Common myeloid progenitor, CD34-positive (primary cell): ENCODE results near the gene NAB1.

Experiments
- CTCF ChIA-PET: fragments of 350-600 bp; sonication (Branson Sonifier 250); formaldehyde crosslinking; loops from one replicate; lab custom pipeline; 2021; ENCODE audit warnings: antibody characterized with exemption; lab: Charles Lee
- POLR2A ChIA-PET: fragments of 350-600 bp; sonication (Branson Sonifier 250); formaldehyde crosslinking; loops from one replicate; lab custom pipeline; 2021; ENCODE audit warnings: antibody characterized with exemption; lab: Charles Lee
- DNase-seq, 3 donors: peaks; one replicate each; pipeline versions ENCODE4 v3.0.0 to v3.0.0-alpha.2; 2013
- H3K27ac ChIP-seq, 2 experiments: 1 replicate in 1 of 2; 2 replicates in 1 of 2; pipeline ENCODE4 v1.7.0; 2013; ENCODE audit warnings: inconsistent platforms in 2 of 2, low read length in 2 of 2, mild to moderate bottlenecking in 2 of 2, low read depth in 1 of 2, moderate library complexity in 1 of 2; ENCODE audit not compliant: severe bottlenecking in 2 of 2, insufficient read depth in 1 of 2, poor library complexity in 1 of 2
- H3K27me3 ChIP-seq, 5 experiments: replicated peaks in 2 of 5; 1 replicate in 3 of 5; 2 replicates in 2 of 5; pipeline versions ENCODE4 v1.6.1 to v1.7.0; 2013; ENCODE audit warnings: low read length in 4 of 5, mild to moderate bottlenecking in 2 of 5, moderate library complexity in 2 of 5, inconsistent platforms in 1 of 5; ENCODE audit not compliant: insufficient read depth in 5 of 5, control insufficient read depth in 4 of 5
- H3K36me3 ChIP-seq, 4 experiments: 1 replicate in 2 of 4; 2 replicates in 2 of 4; pipeline versions ENCODE4 v1.6.1 to v1.7.0; 2013; ENCODE audit warnings: low read length in 3 of 4, control low read depth in 1 of 4, mild to moderate bottlenecking in 1 of 4; ENCODE audit not compliant: control insufficient read depth in 4 of 4, insufficient read depth in 4 of 4
- H3K4me1 ChIP-seq, 4 experiments: 1 replicate in 3 of 4; 2 replicates in 1 of 4; pipeline versions ENCODE4 v1.6.1 to v1.7.1; 2013; ENCODE audit warnings: low read length in 3 of 4, mild to moderate bottlenecking in 3 of 4, control low read depth in 1 of 4, inconsistent platforms in 1 of 4, moderate library complexity in 1 of 4; ENCODE audit not compliant: control insufficient read depth in 4 of 4, insufficient read depth in 4 of 4; ENCODE audit errors: control extremely low read depth in 1 of 4
- H3K4me3 ChIP-seq, 7 experiments: 1 replicate in 4 of 7; 2 replicates in 3 of 7; pipeline versions ENCODE4 v1.5.1 to v1.7.0; 2013; ENCODE audit warnings: mild to moderate bottlenecking in 7 of 7, low read length in 6 of 7, moderate library complexity in 6 of 7, inconsistent platforms in 2 of 7, low read depth in 2 of 7, control low read depth in 1 of 7; ENCODE audit not compliant: insufficient read depth in 4 of 7, control insufficient read depth in 1 of 7; ENCODE audit errors: extremely low read depth in 1 of 7
- H3K9me3 ChIP-seq, 5 experiments: 1 replicate in 4 of 5; 2 replicates in 1 of 5; pipeline versions ENCODE4 v1.6.1 to v1.7.1; 2013; ENCODE audit warnings: low read length in 4 of 5, mild to moderate bottlenecking in 2 of 5, inconsistent platforms in 1 of 5, low read depth in 1 of 5, moderate library complexity in 1 of 5; ENCODE audit not compliant: control insufficient read depth in 4 of 5, insufficient read depth in 2 of 5; ENCODE audit errors: control extremely low read depth in 1 of 5
- WGBS: methylation state at CpG from one replicate; pipeline ENCODE4 v1.1.5; 2013; ENCODE audit not compliant: insufficient coverage; 5-methylcytosine and 5-hydroxymethylcytosine counted together

The NAB1 gene

GRCh38 chr2:190657474-190658255 is 8.8 kb downstream of the NAB1 start:
- no peak for DNase-seq
- peaks cover 2 to 19% (median 5%) of the 10 kb centered on the region in 4 experiments for H3K4me1 ChIP-seq
- ChIA-PET POLR2A (no interaction called here), CTCF (interaction anchor here (0.5 to 1.7 kb wide), 2 partner anchors 22 to 26 kb away, joined by 3 to 6 read pairs; no protein-coding TSS in a partner anchor)
- no peaks in the 10 kb centered on the region for H3K9me3 ChIP-seq
- no peak overlapping the region for H3K27ac ChIP-seq
- H3K27me3 ChIP-seq: no peaks in the 10 kb centered on the region
- H3K4me3 ChIP-seq: no peak overlapping the region
- H3K36me3 ChIP-seq: peaks cover 0 to 20% (median 7%) of the 10 kb centered on the region in 4 experiments
- 95% methylated on average over 4 of the region's 4 CpGs for WGBS

DNA sequence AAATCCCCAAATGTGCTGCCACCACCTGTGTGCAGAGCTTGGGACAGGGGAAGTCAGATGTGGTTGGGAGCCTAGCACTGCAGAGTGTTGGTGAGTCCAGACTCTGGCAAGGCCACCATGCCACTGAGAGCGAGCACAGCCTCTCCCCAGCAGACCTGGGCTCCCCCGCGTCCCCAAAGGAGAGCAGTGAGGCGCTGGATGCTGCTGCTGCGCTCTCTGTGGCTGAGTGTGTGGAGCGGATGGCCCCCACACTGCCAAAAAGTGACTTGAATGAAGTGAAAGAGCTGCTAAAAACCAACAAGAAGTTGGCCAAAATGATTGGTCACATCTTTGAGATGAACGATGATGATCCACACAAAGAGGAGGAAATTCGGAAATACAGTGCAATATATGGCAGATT is 10.7 kb downstream of the NAB1 start:
- peaks cover 0 to 10% (median 3%) of the 10 kb centered on the region in 4 experiments for H3K4me1 ChIP-seq
- ChIA-PET CTCF (interaction anchor here (1.0 to 5.0 kb wide), 2 partner anchors 8 to 20 kb away, joined by 4 to 32 read pairs; no protein-coding TSS in a partner anchor), POLR2A (no interaction called here)
- no peaks in the 10 kb centered on the region for H3K27me3 ChIP-seq
- peaks cover 2 to 23% (median 11%) of the 10 kb centered on the region in 4 experiments for H3K36me3 ChIP-seq
- H3K9me3 ChIP-seq: no peaks in the 10 kb centered on the region
- H3K4me3 ChIP-seq: no peak overlapping the region
- no peak for DNase-seq
- no peak overlapping the region for H3K27ac ChIP-seq
- 98% methylated on average over 6 of the region's 8 CpGs for WGBS

GRCh38 chr2:190662754-190663153 is 13.9 kb downstream of the NAB1 start:
- 100% methylated on average over 1 of the region's 3 CpGs for WGBS
- Histone ChIP-seq H3K36me3 (peaks cover 9 to 24% (median 16%) of the 10 kb centered on the region in 4 experiments), H3K4me3 (no peak overlapping the region), H3K27ac (no peak overlapping the region), H3K4me1 (peaks cover 0 to 15% (median 5%) of the 10 kb centered on the region in 4 experiments), H3K27me3 (no peaks in the 10 kb centered on the region), H3K9me3 (peaks cover 0 to 3% (median 0%) of the 10 kb centered on the region in 5 experiments)
- DNase-seq: no peak
- ChIA-PET POLR2A (interaction anchor here (1.1 kb wide), 1 partner anchor 14 kb away, joined by 3 read pairs; the partner anchor contains the start of gene NAB1), CTCF (interaction anchor here (1.5 to 5.5 kb wide), 3 partner anchors 11 to 17 kb away, joined by 3 to 50 read pairs (median 32); no protein-coding TSS in a partner anchor)

DNA sequence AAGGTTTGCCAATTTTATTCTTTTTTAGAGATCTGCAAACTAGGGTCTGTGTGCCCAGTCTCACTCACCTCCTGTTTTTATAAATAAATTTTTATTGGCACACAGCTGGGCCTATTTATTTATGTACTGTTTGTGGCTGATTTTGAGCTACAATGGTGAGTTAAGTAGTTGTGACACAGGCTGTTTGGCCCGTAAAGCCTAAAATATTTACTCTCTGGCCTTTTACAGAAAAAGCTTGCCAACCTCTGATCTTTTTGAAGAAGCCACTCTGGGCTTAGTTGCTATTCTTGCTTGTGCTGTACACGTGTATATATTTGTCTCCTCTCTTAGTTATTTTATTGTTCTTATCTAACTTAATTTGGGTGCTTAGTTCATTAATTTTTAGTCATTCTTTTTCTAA is 14.5 kb downstream of the NAB1 start:
- H3K4me3 ChIP-seq: no peak overlapping the region
- peaks cover 0 to 12% (median 5%) of the 10 kb centered on the region in 4 experiments for H3K4me1 ChIP-seq
- DNase-seq: no peak
- POLR2A ChIA-PET: interaction anchor here (1.1 kb wide), 1 partner anchor 15 kb away, joined by 3 read pairs; the partner anchor contains the start of gene NAB1
- CTCF ChIA-PET: interaction anchor here (1.5 to 5.5 kb wide), 3 partner anchors 11 to 17 kb away, joined by 3 to 50 read pairs (median 32); no protein-coding TSS in a partner anchor
- H3K27ac ChIP-seq: no peak overlapping the region
- no peaks in the 10 kb centered on the region for H3K27me3 ChIP-seq
- WGBS: no CpG with 5 or more reads among the region's 2 CpGs
- peaks cover 9 to 24% (median 16%) of the 10 kb centered on the region in 4 experiments for H3K36me3 ChIP-seq
- H3K9me3 ChIP-seq: peaks cover 0 to 3% (median 0%) of the 10 kb centered on the region in 5 experiments

DNA sequence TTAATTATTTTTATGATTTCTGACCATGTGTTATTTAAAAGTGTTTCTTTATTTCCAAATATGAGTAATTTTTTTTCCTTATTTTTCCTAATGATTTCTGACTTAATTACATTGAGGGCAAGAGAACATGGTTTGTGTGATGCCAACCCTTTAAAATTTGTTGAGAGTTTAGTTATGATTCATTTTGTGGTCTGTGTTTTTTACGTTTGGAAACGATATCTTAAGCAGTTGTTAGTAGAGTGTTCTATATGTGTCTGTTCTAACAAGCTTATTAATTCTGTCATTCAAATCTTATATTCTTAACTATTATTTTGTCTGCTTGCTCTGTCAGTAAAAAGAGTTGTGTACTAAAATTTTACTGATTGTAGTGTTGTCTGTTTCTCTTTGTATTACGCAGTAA is 15.0 kb downstream of the NAB1 start:
- H3K4me1 ChIP-seq: peaks cover 0 to 12% (median 5%) of the 10 kb centered on the region in 4 experiments
- CTCF ChIA-PET: interaction anchor here (5.0 to 5.5 kb wide), 2 partner anchors 12 to 16 kb away, joined by 32 to 50 read pairs; no protein-coding TSS in a partner anchor
- DNase-seq: no peak
- WGBS: no CpG with 5 or more reads among the region's 3 CpGs
- no peak overlapping the region for H3K27ac ChIP-seq
- no peaks in the 10 kb centered on the region for H3K27me3 ChIP-seq
- H3K4me3 ChIP-seq: no peak overlapping the region
- H3K36me3 ChIP-seq: peaks cover 9 to 24% (median 16%) of the 10 kb centered on the region in 4 experiments
- POLR2A ChIA-PET: interaction anchor here (0.6 to 1.1 kb wide), 2 partner anchors 15 to 24 kb away, joined by 3 read pairs; partner anchors contain the start of gene NAB1
- H3K9me3 ChIP-seq: peaks cover 0 to 3% (median 0%) of the 10 kb centered on the region in 5 experiments

GRCh38 chr2:190664240-190664639 is 15.4 kb downstream of the NAB1 start:
- no peak for DNase-seq
- H3K4me3 ChIP-seq: no peak overlapping the region
- WGBS: 100% methylated on average over 1 of the region's 2 CpGs
- ChIA-PET POLR2A (interaction anchor here (0.6 kb wide), 1 partner anchor 25 kb away, joined by 3 read pairs; no protein-coding TSS in a partner anchor), CTCF (interaction anchor here (1.4 to 5.5 kb wide), 3 partner anchors 9 to 16 kb away, joined by 4 to 50 read pairs (median 32); no protein-coding TSS in a partner anchor)
- H3K36me3 ChIP-seq: peaks cover 9 to 27% (median 16%) of the 10 kb centered on the region in 4 experiments
- peaks cover 0 to 3% (median 0%) of the 10 kb centered on the region in 5 experiments for H3K9me3 ChIP-seq
- no peak overlapping the region for H3K27ac ChIP-seq
- H3K4me1 ChIP-seq: peaks cover 0 to 12% (median 5%) of the 10 kb centered on the region in 4 experiments
- H3K27me3 ChIP-seq: no peaks in the 10 kb centered on the region
